Amniotic epithelial cell (primary cell): Measurements from ENCODE around the gene PHLPP1.
"Not testable (repeated sequence)": the region's sequence is repeated elsewhere in the genome, so short reads cannot be mapped to it uniquely, and the experiment has no call there.

Experiments used
- DNase-seq: peaks from one replicate; pipeline ENCODE4 v3.0.0-alpha.2; 2010; ENCODE audit warnings: low read depth

Gene PHLPP1

DNA sequence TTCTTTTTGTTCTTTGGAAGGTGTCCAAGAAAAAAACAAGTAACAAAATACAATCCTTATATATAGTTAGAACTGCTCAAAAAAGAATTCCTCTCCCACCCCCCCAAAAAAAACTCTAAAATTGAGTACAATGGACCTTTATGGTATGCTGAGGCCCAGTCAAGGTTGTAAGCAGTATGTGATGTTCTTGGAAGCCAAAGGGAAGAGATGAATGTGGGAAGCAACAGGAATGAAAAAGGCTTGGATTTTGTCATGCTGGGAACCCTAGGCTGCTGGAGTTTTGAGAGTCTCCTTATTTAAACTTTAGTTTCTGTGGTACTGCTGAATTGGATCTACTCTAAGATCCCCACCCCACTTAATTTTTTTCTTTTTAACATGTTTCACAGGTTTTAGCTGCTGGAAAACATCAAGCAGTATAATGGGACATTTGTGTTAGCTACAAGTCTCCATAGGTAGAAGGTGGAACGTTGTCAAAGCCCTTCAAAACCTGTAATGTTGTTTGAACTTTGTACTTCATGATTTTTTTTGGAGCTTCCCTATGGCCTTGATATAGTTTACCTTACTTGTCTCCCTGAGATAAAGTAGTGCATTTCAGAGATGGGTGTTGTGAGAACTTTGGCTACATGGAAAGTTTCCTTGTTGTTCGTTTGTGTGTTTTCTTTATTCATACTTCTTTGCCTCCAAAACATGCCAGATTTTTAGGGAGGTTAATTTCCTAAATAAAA is 57.7 kb downstream of the PHLPP1 start:
- DNase-seq, result no peak

DNA sequence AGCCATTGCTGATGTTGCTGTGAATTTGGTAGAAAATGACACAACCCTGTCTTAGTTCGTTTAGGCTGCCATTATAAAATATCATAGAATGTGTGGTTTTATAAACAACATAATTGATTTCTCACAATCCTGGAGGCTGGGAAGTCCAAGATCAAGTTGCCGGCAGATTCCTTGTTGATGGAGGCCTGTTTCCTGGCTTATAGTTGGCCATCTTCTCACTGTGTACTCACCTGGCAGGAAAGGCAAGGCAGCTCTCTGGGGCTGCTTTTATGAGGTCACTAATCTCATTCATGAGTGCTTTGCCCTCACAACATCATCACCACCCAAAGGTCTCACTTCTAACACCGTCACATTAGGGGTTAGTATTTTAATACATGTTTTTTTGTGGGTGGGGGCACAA is 58.4 kb downstream of the PHLPP1 start:
- no peak for DNase-seq

DNA sequence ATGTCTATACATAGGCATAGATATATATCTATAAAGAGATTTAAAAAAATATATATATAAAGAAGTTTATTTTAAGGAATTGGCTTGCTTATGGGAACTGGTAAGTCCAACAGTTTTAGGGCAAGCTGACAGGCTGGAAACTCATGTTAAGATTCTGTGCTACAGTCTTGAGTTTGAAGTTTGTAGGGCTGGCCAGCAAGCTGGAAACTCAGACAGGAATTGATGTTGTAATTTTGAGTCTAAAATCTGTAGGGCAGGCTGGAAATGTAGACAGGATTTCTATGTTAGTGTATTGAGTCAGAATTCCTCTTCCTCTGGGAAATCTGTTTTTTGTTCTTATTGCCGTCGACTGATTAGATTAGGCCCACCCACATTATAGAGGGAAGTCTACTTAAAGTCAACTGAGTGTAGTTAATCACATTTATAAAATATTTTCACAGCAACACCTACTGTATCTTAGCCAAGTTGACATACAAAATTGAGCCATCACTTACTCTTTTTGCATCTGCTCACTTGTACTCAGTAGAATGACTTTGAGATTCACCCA is 60.8 kb downstream of the PHLPP1 start:
- DNase-seq, result no peak

DNA sequence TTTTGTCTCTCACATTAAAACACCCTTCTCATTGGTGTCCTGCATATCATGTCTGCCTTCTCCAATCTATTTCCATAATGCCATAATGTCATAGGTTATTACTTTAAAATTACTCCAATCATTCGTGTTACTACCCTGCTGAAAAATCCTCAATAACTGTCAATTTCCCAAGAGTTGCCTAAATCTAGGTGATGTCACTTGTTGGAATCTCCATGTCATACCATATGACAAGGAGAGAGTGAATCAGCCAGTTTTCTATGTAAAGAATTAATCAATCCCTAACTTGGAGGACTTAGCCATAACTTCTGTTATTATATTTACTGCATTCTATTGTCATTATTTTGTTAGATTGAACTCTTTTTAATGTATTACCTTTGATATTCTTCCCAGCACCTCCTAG is 62.5 kb downstream of the PHLPP1 start:
- no peak for DNase-seq

DNA sequence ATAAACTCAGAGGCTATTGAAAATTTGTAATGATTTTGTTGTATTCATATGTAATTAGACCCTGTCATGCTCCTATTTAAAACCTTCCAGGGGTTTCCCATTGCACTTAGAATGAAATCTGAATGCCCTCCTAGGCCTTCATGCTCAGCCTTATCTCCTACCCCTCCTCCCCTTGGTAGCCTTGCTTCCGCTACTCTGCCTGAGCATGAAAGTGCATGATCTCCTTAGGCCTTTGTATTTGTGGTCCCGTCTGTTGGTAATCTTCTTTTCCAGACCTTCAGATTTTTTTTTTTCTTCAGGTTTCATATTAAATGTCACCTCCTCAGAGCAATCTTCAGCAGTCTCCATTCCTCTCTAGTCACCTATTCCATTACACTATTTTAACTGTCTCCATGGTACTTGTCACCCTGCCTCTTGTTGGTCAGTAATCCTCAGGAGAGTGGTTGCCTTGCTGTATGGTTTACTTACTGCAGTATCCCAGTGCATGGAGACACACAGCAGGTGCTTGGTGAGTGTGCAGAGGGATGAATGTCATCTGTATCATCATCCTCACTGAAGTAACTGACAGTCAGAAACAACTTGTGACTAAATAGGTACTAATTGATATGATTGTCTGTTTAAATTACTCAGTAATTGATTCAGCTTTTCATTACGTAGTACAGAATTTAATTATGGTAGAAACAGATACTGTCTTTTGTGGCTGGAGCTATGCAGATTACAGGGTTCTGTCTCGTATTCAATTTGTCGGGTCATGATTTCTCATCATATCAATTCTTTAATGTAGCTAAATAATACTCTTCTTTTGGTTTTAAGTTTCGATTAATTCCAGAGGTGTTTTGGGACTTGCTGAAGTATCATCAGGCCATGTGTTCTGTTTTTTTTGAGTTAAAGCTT is 63.9 kb downstream of the PHLPP1 start:
- DNase-seq, result no peak

DNA sequence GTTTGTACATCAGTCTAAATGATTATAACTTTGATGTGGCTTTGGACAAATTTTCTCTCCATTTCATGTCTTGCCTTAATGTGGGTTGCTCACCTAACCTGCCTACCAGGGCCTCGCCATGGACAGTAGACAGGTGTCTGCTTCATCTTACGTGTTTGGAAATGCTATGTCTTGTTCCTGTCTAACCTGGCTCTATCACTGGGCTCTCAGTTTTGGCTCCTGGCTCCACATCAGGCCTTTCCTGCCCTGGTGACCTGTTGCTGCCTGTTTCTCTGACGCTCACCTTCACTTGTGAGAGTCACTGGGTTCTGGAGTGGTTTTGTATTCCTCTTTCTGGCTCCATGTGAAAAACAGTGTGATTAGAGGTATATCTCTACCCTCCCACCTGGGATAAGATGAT is 65.9 kb downstream of the PHLPP1 start:
- DNase-seq, result no peak

DNA sequence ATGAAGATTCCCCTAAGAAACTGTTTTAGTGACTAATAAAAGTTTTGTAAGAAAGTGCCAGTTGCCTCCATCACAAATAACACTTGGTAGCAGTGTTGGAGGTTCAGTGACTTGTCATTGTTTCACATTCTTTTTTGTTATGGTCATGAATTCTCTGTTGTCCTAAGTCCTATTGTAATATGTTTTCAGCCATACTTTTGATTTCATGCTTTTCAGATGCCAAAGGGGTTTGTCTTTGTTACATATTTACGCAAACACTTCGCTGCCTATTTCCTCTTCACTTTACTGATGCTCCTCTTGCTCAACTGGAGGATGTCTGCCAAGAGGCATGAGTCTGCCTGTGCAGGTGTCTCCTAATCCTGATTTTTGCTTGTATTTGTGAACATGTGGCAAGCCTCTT is 66.6 kb downstream of the PHLPP1 start:
- peak; percentile 93 for DNase-seq

DNA sequence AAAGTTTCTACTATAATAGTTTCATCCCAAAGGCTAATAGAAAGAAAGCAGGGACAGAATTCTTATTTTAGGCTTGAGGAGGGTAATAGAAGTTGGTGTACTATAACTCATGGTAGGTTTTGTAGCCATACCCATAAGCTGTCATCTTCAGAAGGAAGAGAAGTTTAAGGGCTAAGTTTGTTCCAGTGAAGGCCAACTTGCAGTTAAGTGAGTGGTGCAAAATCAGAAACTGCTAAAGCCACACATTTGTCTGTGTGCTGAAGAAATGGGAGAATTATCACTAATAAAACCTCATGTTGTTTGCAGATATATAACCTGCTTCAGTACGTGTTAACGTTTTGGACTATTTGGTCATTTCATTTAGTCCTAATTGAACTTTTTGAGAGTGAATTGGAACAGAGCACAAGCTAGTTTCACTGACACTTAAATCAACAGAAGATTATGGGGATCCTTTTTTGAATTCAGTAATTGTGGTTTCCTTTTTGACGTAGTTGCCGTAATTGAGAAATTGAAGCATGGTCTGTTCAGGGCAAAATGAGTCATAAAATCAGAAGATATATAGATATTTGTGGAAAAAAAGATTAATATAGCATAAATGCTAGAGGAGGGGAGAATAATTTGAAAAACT is 69.1 kb downstream of the PHLPP1 start:
- DNase-seq, result peak; percentile 75

DNA sequence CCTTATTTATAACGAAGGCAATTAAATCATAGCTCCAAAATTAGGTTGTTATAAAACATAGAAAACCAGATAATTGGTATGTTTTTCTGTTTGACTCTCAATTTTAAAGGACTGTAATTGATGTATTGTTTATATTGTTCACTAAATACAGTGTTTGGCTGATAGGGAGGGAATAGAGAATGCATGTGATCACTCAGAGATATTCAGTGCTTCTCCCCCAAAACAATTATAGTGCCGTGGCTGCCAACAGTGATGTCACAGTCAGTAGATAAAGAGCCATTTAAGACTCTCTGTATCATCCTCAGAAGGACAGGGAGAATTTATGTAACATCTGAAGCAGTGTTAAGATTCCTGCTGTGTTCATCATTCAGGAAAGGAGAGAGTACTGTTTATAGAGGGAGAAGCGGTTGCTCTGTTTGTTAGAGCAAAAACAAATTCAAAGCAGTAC is 69.6 kb downstream of the PHLPP1 start:
- DNase-seq, result peak; percentile 92

DNA sequence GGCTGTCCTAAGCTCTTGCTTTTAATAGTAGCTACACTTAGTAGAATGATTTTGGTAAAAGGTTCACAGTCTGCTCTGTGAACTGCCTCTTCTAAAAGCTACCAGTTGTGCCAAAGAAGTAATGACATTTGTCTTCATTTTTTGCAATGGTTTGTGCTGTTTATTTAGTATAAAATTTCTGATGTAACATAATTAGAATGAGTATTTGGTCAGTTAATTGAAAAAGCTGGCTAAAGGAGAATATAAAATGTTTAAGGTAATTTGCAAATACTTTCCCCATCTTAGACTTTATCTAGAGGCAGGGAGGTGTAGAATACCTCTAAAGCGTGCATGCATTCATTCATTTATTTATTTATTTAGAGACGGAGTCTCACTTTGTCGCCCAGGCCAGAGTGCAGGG is 71.3 kb downstream of the PHLPP1 start:
- DNase-seq, result no peak

DNA sequence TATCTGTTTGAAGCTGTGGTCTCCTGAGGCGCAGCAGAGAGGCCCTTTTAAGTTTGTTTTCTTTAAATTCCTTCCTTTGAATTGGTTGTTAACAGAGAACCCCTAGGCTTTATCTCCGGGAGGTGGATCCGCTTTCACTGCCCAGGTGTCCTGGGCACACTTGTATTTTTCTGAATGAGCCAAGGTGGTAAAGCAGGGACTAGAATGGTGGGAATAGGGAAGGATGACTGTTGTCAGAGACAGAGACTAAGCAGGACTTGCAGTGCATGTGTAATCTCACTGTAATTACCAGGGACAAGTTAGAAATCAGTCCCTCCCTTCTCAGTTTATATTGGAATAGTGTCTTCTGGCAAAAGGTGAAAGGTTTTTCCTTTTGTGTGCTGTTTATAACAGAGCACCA is 72.8 kb downstream of the PHLPP1 start:
- no peak for DNase-seq

DNA sequence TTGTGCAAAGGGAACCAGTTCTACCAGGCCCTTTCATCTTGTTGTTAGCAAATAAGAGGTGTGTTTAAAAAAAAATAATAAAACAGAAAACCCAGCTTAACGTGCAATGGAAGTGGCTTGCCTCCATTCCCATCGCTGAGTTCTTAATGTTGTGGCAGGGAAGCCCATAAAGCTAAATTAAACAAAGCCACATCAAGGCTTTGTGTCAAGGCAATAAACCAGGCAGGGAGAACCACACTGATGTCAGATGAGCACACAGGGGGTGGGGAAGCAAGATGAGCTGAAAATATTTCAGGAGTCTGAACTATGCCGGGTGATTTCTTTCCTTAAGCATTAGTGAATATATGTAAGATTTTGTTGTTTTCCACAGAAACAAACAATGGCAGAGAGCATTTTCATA is 73.5 kb downstream of the PHLPP1 start:
- DNase-seq, result peak; percentile 59

DNA sequence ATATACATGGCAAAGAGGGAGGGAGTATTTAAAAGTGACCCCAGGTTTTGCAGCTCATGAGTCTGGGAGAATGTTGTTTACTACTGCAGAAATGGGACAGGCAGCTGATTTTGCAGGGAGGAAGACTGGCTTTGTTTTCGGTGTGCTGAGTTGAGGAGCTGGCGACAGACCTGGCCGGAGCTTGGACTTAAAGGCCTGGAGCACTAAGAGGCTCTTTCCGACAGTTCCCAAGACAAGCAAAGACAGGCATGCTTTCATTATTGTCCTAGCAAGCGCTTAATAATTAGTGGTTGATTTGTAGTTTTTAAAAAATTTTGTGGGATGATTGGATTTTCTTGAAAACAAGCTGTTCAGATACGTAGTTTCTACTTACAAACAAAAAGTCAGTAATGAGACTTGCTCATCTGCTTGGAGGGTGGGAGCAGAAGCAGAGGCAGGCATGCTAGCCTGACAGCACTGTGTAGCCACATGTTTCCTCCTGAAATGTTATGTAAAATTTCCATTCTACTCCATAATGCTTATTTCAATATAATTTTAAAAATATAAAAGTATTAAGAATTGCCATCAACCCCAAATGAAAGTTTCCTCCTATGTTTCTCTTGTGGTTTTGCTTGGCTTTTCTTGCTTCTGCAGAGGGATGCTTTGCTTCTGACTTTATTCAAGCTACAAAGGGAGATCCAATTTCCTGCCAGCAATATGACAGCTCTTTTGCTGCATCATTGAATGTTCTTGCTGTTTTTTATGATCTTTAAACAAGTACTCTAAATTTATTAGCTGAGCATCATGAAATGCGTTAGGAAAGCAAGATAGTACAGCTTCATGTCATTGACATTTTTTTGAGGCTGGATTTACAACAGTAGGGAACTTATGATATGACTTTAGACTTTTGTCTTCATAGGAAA is 75.8 kb downstream of the PHLPP1 start:
- peak; percentile 43 for DNase-seq

DNA sequence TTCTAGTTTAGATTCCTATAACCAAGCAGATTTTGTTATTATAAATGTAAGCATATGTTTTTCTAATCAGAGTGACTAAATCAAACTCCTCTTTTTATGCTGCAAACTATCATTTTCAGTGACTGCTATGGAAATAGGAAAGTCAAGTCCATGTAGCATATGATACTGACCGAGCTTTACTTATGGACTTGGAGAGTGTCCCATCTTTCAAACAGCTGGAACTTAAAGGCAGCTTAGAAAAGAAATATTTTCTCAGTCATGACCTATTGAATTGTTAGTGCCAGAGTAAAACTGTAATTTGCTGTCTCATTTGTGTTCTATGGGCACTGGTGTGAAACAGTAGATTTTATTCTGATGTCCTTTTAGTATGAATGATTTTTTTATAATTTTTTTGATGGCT is 76.7 kb downstream of the PHLPP1 start:
- DNase-seq, result no peak

DNA sequence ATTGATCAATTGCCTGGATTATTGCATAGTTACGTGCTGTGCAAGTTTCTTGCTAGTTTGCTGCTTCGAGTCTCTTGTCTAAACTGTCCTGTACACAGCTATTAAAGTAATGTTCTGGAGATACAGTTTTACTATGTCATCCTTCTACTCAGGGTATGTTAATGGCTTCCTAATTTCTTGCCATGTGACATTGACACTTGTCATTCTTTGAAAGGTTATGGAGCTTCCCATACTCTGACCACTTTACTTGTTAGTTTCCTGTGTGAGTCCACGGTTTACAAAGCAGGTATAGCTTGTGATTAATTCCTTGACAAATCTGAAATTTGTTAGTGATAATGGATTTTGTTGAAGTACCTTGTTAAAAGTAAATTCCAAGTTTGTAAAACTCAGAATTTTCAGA is 80.5 kb downstream of the PHLPP1 start:
- no peak for DNase-seq

DNA sequence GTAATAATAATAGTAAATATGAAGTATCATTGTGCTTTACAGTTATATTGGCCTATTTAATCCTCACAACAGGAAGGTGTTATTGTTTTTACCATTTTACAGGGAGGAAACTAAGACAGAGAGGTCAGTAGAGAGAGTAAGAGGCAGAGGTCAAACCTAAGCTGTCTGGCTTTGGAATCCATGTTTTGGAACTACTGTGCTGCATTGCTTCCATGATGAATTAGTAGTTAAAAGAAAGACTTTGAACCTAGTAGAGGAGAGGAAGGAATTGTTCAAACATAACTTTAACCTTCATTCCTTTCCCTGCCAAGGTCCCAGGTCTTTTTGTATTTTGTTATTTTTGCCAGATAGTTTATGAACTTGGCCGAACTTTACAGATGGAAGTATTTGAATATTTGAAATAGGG is 80.9 kb downstream of the PHLPP1 start:
- no peak for DNase-seq

DNA sequence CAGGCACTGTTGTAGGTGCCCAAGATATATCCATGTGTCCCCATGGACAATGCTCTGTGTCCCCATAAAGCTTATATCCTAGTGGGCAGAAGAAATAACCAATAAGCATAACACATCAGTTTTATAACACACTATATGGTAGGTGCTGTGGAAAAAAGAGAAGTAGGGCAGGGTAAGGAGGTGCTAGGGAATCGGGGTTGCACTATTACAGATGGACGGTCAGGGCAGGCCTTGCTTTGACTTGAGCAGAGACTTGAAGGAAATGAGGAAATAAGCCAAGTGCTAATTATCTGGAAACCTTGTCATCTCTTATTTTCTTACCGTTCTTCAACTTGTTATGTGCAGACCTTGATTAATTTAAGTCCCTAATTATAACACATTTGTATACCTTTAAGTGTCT is 82.0 kb downstream of the PHLPP1 start:
- DNase-seq, result no peak

DNA sequence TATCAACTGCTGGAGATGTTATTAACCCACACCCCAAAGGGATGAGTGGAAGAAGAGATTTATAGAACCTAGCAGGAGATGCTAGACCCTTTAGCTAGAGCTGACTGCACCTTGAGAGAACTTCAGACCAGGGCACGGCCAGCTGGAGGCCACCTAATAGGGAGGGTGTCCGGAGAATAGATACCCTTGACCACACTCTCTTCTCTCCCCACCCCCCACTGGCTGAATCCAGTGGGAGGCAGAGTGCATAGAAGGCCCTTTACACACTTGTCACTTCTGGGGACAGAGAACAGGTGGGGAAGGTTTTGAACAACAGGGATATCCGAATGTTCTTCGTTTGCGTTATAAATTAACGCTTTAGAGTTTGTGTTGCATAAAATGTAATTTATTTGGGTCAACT is 84.6 kb downstream of the PHLPP1 start:
- DNase-seq, result no peak

DNA sequence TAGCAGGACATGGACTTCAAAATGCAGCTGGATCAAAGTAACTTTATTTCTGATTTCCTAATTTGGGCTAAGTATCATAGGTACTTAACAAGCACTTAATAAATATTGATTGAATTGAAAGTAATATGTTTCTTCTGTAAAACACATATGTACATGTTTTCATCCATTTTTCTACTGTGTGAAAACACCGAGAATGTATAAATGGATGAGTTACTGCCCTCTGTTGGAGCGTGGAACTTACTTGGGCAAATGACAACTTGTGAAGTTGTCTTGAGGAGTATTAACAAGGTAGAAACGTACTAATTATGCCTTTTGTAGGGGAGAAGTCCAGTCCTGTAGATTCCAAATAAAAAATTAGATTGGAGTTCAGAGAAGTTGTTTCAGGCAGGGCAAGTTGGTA is 87.2 kb downstream of the PHLPP1 start:
- DNase-seq, result peak; percentile 28

DNA sequence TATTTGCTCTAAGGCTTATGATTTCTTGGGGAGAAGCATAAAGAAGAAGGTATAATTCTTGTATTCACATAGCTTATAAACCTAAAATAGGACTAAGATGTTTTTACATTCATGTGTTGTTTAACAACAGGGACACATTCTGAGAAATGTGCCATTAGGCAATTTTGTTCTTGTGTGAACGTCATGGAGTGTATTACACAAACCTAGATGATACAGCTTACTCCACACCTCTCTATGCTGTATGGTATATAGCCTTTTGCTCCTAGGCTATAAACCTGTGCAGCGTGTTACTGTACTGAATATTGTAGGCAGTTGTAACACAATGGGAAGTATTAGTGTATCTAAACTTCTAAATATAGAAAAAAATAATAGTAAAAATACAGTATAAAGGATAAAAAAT is 92.1 kb downstream of the PHLPP1 start:
- DNase-seq, result peak; percentile 78

DNA sequence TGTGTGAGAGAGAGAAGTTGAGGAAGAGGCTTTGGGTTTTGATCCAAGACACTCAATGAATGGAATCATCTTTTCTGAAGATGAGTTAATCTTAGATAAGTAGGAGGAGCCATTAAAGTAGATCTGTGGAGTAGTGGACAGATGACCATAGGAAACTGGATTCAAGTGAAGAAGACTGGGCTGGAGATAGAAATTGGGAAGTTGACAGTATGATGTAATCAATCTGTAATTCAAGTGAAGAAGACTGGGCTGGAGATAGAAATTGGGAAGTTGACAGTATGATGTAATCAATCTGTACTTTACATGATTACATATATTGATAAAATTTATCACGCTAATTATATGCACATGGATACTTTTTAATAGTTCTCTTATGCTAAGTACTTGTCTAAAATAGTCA is 92.8 kb downstream of the PHLPP1 start:
- no peak for DNase-seq

DNA sequence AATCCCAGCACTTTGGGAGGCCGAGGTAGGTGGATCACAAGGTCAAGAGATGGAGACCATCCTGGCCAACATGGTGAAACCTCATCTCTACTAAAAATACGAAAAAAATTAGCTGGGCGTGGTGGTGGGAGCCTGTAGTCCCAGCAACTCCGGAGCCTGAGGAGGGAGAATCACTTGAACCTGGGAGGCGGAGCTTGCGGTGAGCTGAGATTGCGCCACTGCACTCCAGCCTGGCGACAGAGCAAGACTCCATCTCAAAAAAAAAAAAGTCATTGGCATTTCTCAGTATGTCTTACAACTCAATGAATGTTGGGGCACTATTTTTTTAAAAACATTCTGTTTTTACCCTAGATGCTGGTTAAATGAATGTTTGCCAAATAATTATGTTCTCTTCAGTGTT is 94.1 kb downstream of the PHLPP1 start:
- DNase-seq, result not testable (repeated sequence)
